Bronchial epithelial cell (primary cell): ENCODE data around the gene ABHD16A. TPM values are rescaled to one million over a fixed set of nuclear protein-coding genes. Genes with fewer than 3 reads are reported as not detected.

Experiments used
- DNase-seq: peaks from one replicate; pipeline ENCODE4 v3.0.0-alpha.2; 2010; ENCODE audit warnings: low read depth
- FAIRE-seq: peaks from 2 replicates; lab custom pipeline; 2011; peaks lifted over from hg19 to GRCh38; lab: Jason Lieb, UNC
- H3K27me3 ChIP-seq: 2 replicates; pipeline ENCODE4 v1.5.1; 2011; ENCODE audit warnings: low read length; ENCODE audit not compliant: control insufficient read depth, insufficient read depth
- H3K36me3 ChIP-seq: 2 replicates; pipeline ENCODE4 v1.5.1; 2011; ENCODE audit warnings: low read length; ENCODE audit not compliant: control insufficient read depth, insufficient read depth
- H3K4me3 ChIP-seq: 2 replicates; pipeline ENCODE4 v1.5.1; 2011; ENCODE audit warnings: mild to moderate bottlenecking, low read depth, low read length, control low read depth
- CTCF ChIP-seq: IDR thresholded peaks from 2 replicates; pipeline ENCODE4 v1.5.1; 2011; ENCODE audit warnings: mild to moderate bottlenecking, moderate library complexity, low read length, control low read depth, inconsistent platforms; ENCODE audit not compliant: insufficient read depth, severe bottlenecking
- total RNA-seq: library from RNA; depleted of rRNA; stranded (reverse); fragments of >200 nt; gene quantifications from 2 replicates; pipeline ENCODE4 v1.2.1, GENCODE V29; 2014

The ABHD16A gene
- total RNA-seq, 1 donor from 2014 or later = 32.9 TPM

GRCh38 chr6:31742894-31743293, 39.8 kb upstream of the ABHD16A start:
- no peak for TF ChIP-seq CTCF
- H3K36me3 ChIP-seq = peaks cover 5% of the 10 kb centered on the region
- no peaks in the 10 kb centered on the region for H3K27me3 ChIP-seq
- no peak for FAIRE-seq
- H3K4me3 ChIP-seq = no peak overlapping the region
- no peak for DNase-seq

DNA sequence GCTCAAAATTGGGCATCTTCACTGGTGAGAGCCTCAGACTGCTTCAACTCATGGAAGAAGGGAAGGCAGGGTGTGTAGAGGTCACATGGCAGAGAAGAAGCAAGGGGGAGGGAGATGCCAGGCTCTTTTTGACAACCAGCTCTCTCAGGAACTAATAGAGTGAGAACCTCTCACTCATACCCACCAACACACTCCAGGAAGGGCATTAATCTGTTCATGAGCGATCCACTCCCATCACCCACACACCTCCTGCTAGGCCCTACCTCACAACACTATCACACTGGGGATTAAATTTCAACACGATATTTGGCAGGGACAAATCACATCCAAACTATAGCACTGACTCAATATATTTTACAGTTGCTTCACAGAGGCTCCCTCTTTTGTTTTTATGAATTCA, 38.7 kb upstream of the ABHD16A start:
- no peak for TF ChIP-seq CTCF
- no peak overlapping the region for H3K4me3 ChIP-seq
- H3K36me3 ChIP-seq = peaks cover 3% of the 10 kb centered on the region
- no peak for DNase-seq
- no peaks in the 10 kb centered on the region for H3K27me3 ChIP-seq
- no peak for FAIRE-seq

- H3K4me3 ChIP-seq = peak overlapping the region; percentile 62
- peaks cover 3% of the 10 kb centered on the region for H3K36me3 ChIP-seq
- DNase-seq = no peak
- no peak for FAIRE-seq
- no peaks in the 10 kb centered on the region for H3K27me3 ChIP-seq
- TF ChIP-seq CTCF = no peak
Observed at GRCh38 chr6:31740397-31741223, 37.5 kb upstream of the ABHD16A start.

GRCh38 chr6:31739639-31740396, 36.7 kb upstream of the ABHD16A start, which contains the start of gene MSH5:
Gene MSH5, plus strand, starts transcription at chr6:31740005. Its CDS starts 462 bp downstream, at chr6:31740467.
- Histone ChIP-seq H3K27me3 (no peaks in the 10 kb centered on the region), H3K4me3 (peak within 1 kb of the TSS; percentile 62), H3K36me3 (peaks cover 3% of the 10 kb centered on the region)
- no peak for TF ChIP-seq CTCF
- peak; percentile 98 for DNase-seq
- no peak for FAIRE-seq

GRCh38 chr6:31737991-31738979, 35.2 kb upstream of the ABHD16A start:
- Histone ChIP-seq H3K36me3 (peaks cover 13% of the 10 kb centered on the region), H3K27me3 (no peaks in the 10 kb centered on the region), H3K4me3 (no peak overlapping the region)
- DNase-seq (peak; percentile 77), FAIRE-seq (no peak)
- peak; percentile 34 for TF ChIP-seq CTCF
